HepG2 (cell line): Measurements from ENCODE around the gene KDM3B. TPM values are rescaled to one million over a fixed set of nuclear protein-coding genes. Genes with fewer than 3 reads are reported as not detected.
A peak's percentile ranks its signal among the peaks of the same experiment; 100 is the strongest.

Experiments used
- ARNT ChIP-seq: fragments of 450-650 bp; IDR thresholded peaks from 2 replicates; pipeline ENCODE4 v1.6.1; 2017
- GLI4 ChIP-seq: sonication (generic); formaldehyde crosslinking; IDR thresholded peaks from 2 replicates; pipeline ENCODE4 v1.5.1; 2020; ENCODE audit warnings: missing genetic modification reagents, mild to moderate bottlenecking, moderate library complexity, borderline replicate concordance
- HNRNPLL ChIP-seq: fragments of 200-400 bp; formaldehyde crosslinking; IDR thresholded peaks from 2 replicates; pipeline ENCODE4 v1.6.1; 2017; ENCODE audit warnings: mild to moderate bottlenecking, low read depth, low read length; ENCODE audit not compliant: poor library complexity, severe bottlenecking
- KLF13 ChIP-seq: sonication (generic); formaldehyde crosslinking; IDR thresholded peaks from 2 replicates; pipeline ENCODE4 v1.4.0; 2020; ENCODE audit warnings: mild to moderate bottlenecking, missing genetic modification reagents
- MAFG ChIP-seq: sonication (generic); formaldehyde crosslinking; IDR thresholded peaks from 2 replicates; pipeline ENCODE4 v1.5.1; 2020; ENCODE audit warnings: mild to moderate bottlenecking, missing genetic modification reagents
- MAFK ChIP-seq, 2 experiments: IDR thresholded peaks in 1 of 2; conservative IDR thresholded peaks in 1 of 2; 2 replicates each; pipeline ENCODE4 v1.6.1; 2011; ENCODE audit warnings: improper control_type of control experiment in 2 of 2, low read length in 2 of 2
- MIER3 ChIP-seq: IDR thresholded peaks from 2 replicates; pipeline ENCODE4 v1.6.1; 2016; ENCODE audit warnings: missing compliant biosample characterization, borderline replicate concordance
- NFATC3 ChIP-seq: sonication (generic); formaldehyde crosslinking; IDR thresholded peaks from 2 replicates; pipeline ENCODE4 v1.5.1; 2020; ENCODE audit warnings: mild to moderate bottlenecking, missing genetic modification reagents
- NR2F1 ChIP-seq, 2 experiments: fragments of 450-650 bp in 1 of 2; formaldehyde crosslinking in 1 of 2; IDR thresholded peaks; 2 replicates each; pipeline versions ENCODE4 v1.5.0 to v1.6.1; 2016 to 2020; ENCODE audit warnings: mild to moderate bottlenecking in 1 of 2, missing compliant biosample characterization in 1 of 2, missing genetic modification reagents in 1 of 2, moderate library complexity in 1 of 2
- PREB ChIP-seq: sonication (generic); formaldehyde crosslinking; IDR thresholded peaks from 2 replicates; pipeline ENCODE4 v1.4.0; 2020; ENCODE audit warnings: missing genetic modification reagents
- SIN3B ChIP-seq: fragments of 150-350 bp; IDR thresholded peaks from 2 replicates; pipeline ENCODE4 v1.6.1; 2014; ENCODE audit warnings: low read length
- SMAD3 ChIP-seq: sonication (generic); formaldehyde crosslinking; IDR thresholded peaks from 2 replicates; pipeline ENCODE4 v1.4.0; 2020; ENCODE audit warnings: missing genetic modification reagents
- SMYD3 ChIP-seq: sonication (generic); formaldehyde crosslinking; IDR thresholded peaks from 2 replicates; pipeline ENCODE4 v1.8.1; 2023; ENCODE audit warnings: mild to moderate bottlenecking, missing genetic modification reagents
- THAP9 ChIP-seq: sonication (generic); formaldehyde crosslinking; IDR thresholded peaks from 2 replicates; pipeline ENCODE4; 2020; ENCODE audit warnings: missing genetic modification reagents, mild to moderate bottlenecking, borderline replicate concordance
- TRIM22 ChIP-seq: fragments of 450-650 bp; IDR thresholded peaks from 2 replicates; pipeline ENCODE4 v1.6.1; 2017
- ZBTB20 ChIP-seq: sonication (generic); formaldehyde crosslinking; IDR thresholded peaks from 2 replicates; pipeline ENCODE4 v1.8.1; 2023; ENCODE audit warnings: missing genetic modification reagents, low read depth, mild to moderate bottlenecking, borderline replicate concordance
- ZNF207 ChIP-seq: fragments of 450-650 bp; IDR thresholded peaks from 2 replicates; pipeline ENCODE4 v1.6.1; 2016; ENCODE audit warnings: antibody characterized with exemption, borderline replicate concordance
- ZNF317 ChIP-seq: sonication (generic); formaldehyde crosslinking; IDR thresholded peaks from 2 replicates; pipeline ENCODE4 v1.5.0; 2020; ENCODE audit warnings: mild to moderate bottlenecking, missing genetic modification reagents
- ZNF501 ChIP-seq: sonication (generic); formaldehyde crosslinking; IDR thresholded peaks from 2 replicates; pipeline ENCODE4 v1.5.1; 2020; ENCODE audit warnings: mild to moderate bottlenecking, moderate library complexity, missing genetic modification reagents
- ZNF619 ChIP-seq: sonication (generic); formaldehyde crosslinking; IDR thresholded peaks from 2 replicates; pipeline ENCODE4 v1.4.0; 2020; ENCODE audit warnings: mild to moderate bottlenecking, missing genetic modification reagents
- ZNF784 ChIP-seq: sonication (generic); formaldehyde crosslinking; IDR thresholded peaks from 2 replicates; pipeline ENCODE4 v1.5.1; 2020; ENCODE audit warnings: missing genetic modification reagents, mild to moderate bottlenecking, borderline replicate concordance
- ZSCAN20 ChIP-seq: sonication (generic); formaldehyde crosslinking; IDR thresholded peaks from 2 replicates; pipeline ENCODE4 v1.4.0; 2020; ENCODE audit warnings: missing genetic modification reagents, mild to moderate bottlenecking, borderline replicate concordance
- polyA plus RNA-seq, 8 experiments: library from polyadenylated mRNA; depleted of rRNA in 3 of 8; stranded (reverse) in 7 of 8; unstranded in 1 of 8; fragments of >200 nt; fragmentation: Illumina TruSeq in 4 of 8; extraction: Trizol in 4 of 8; gene quantifications; 2 replicates each; pipeline versions ENCODE4 v1.2.1 to v1.2.3, GENCODE V29; 2011 to 2016; ENCODE audit warnings: low read depth in 4 of 8, missing spikeins in 1 of 8, mixed read lengths in 1 of 8; ENCODE audit not compliant: insufficient read depth in 1 of 8
- total RNA-seq, 5 experiments: library from RNA; depleted of rRNA; stranded (reverse); fragments of >200 nt; fragmentation: Illumina TruSeq; extraction: Trizol; gene quantifications; 2 replicates each; pipeline ENCODE4 v1.2.3, GENCODE V29; 2016; ENCODE audit warnings: low read depth in 1 of 5
- TF ChIP-seq, protein P1 (sequence below): sonication (generic); formaldehyde crosslinking; IDR thresholded peaks from 2 replicates; pipeline ENCODE4 v1.4.0; 2020; ENCODE audit warnings: mild to moderate bottlenecking, missing genetic modification reagents

The KDM3B gene
- total and polyA plus RNA-seq, 2 of the 13 experiments (the other 11 are each of a cell fraction or from before 2014, with no cell fraction given), result 19.7 to 34.3 TPM

DNA sequence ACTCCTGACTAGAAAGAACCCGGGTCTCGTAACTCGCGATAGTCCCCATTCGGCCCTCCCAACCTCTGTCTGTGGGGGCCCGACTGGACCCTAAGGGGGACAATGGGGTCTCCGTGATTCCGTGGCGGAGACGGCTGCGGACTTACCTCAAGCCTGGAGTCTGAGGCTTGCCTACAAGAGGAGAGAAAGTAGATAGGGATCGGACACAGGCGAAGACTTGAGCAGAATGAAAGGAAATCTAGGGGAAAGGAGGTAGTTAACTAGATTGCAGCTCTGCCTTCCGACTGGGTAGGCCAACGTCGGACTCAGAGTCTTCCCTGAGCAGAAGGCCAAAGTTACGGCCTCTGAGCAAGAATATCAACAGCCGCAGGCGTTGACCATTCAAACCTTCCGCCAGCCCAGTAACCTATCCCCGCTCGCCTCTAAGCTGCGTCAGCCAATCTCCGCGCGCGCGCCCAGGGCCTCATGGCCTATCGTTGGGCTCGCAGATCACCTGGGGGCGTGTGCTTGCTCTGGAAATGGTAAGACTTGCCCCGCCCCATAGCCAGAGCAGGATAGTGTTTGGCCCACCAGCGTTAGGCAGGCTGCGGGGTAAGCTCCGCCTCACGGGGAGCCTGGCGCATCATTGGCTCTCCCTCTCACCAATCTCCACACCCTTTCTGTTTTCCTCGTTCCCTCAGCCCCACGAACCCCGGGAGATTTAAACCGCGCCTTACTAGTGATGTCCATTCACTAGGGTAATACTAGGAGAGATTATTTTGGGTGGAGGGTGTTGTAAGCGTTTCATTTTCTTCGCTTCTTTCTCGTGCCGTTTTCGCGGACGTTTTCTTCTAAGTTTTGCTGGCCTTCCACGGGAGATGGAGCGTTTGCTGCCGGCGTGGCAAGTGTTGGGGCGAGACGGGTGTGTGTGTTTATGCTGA is 20.8 kb upstream of the KDM3B start, which contains the start of gene CDC25C (continued):
- TF ChIP-seq HNRNPLL, result peak; percentile 95
- TF ChIP-seq ZNF207, result no peak
- TF ChIP-seq NFATC3, result no peak
- TF ChIP-seq THAP9, result no peak
- TF ChIP-seq ZSCAN20 (CRISPR knock-in tag), result 0 out of 2 replicates have a peak, but pooled peaks have one; percentile 76
- no peak for TF ChIP-seq NR2F1 (CRISPR knock-in tag; IDR thresholded peaks at IDR 0.05)
- TF ChIP-seq ZNF784 (CRISPR knock-in tag), result peak; percentile 56; the same call in 1 of the 2 replicates
- no peak for TF ChIP-seq MIER3 (CRISPR knock-in tag)
- no peak for TF ChIP-seq PREB
- TF ChIP-seq TRIM22, result no peak
- TF ChIP-seq KLF13 (CRISPR knock-in tag), result no peak
- TF ChIP-seq SIN3B, result peak; percentile 98
- TF ChIP-seq ZNF317, result no peak
- no peak for TF ChIP-seq ARNT
- no peak for TF ChIP-seq GLI4 (CRISPR knock-in tag)
- TF ChIP-seq ZNF619 (CRISPR knock-in tag), result no peak
- TF ChIP-seq, protein P1, sequence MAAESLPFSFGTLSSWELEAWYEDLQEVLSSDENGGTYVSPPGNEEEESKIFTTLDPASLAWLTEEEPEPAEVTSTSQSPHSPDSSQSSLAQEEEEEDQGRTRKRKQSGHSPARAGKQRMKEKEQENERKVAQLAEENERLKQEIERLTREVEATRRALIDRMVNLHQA, result no peak
- no peak for TF ChIP-seq SMAD3
- peak; percentile 68 for TF ChIP-seq SMYD3 (CRISPR knock-in tag)
- TF ChIP-seq ZNF501, result no peak
- no peak for TF ChIP-seq MAFG (CRISPR knock-in tag)
- peak; percentile 66; the same call in 1 of the 2 replicates for TF ChIP-seq ZBTB20 (CRISPR knock-in tag)
- TF ChIP-seq MAFK (conservative IDR thresholded peaks at IDR 0.05 in 1 of 2, IDR thresholded peaks at IDR 0.05 in 1 of 2; ENCODE audit: low read length in 2 of 2), result peak; percentile 25 to 43; a peak in 2 of 4 replicates
